HepG2 (cell line): ENCODE data around the gene C1QTNF9. TPM values are rescaled to one million over a fixed set of nuclear protein-coding genes. Genes with fewer than 3 reads are reported as not detected.
A peak's percentile ranks its signal among the peaks of the same experiment; 100 is the strongest.

Experiments used
- ARNT2 ChIP-seq: sonication (generic); formaldehyde crosslinking; IDR thresholded peaks from 2 replicates; pipeline ENCODE4 v1.8.0; 2022; ENCODE audit warnings: mild to moderate bottlenecking, low read depth, missing genetic modification reagents, moderate library complexity
- ARNTL ChIP-seq: sonication (generic); formaldehyde crosslinking; IDR thresholded peaks from 2 replicates; pipeline ENCODE4 v1.4.0; 2020; ENCODE audit warnings: mild to moderate bottlenecking, missing genetic modification reagents
- CCDC6 ChIP-seq: sonication (generic); formaldehyde crosslinking; IDR thresholded peaks from 2 replicates; pipeline ENCODE4 v1.8.1; 2022; ENCODE audit warnings: mild to moderate bottlenecking, missing genetic modification reagents, moderate library complexity
- GMEB2 ChIP-seq: IDR thresholded peaks from 2 replicates; pipeline ENCODE4 v1.6.1; 2016; ENCODE audit warnings: missing biosample characterization, missing genetic modification reagents, low read depth
- GPBP1L1 ChIP-seq: sonication (generic); formaldehyde crosslinking; IDR thresholded peaks from 2 replicates; pipeline ENCODE4 v1.5.0; 2020; ENCODE audit warnings: mild to moderate bottlenecking, missing genetic modification reagents
- HNRNPH1 ChIP-seq: fragments of 200-400 bp; formaldehyde crosslinking; optimal IDR thresholded peaks from 2 replicates; pipeline ENCODE3; 2017; ENCODE audit warnings: mild to moderate bottlenecking, low read depth, low read length
- KMT2A ChIP-seq: sonication (generic); formaldehyde crosslinking; IDR thresholded peaks from 2 replicates; pipeline ENCODE4 v1.4.0; 2020; ENCODE audit warnings: missing genetic modification reagents
- NR2F1 ChIP-seq, 2 experiments: fragments of 450-650 bp in 1 of 2; formaldehyde crosslinking in 1 of 2; IDR thresholded peaks; 2 replicates each; pipeline versions ENCODE4 v1.5.0 to v1.6.1; 2016 to 2020; ENCODE audit warnings: mild to moderate bottlenecking in 1 of 2, missing compliant biosample characterization in 1 of 2, missing genetic modification reagents in 1 of 2, moderate library complexity in 1 of 2
- PREB ChIP-seq: sonication (generic); formaldehyde crosslinking; IDR thresholded peaks from 2 replicates; pipeline ENCODE4 v1.4.0; 2020; ENCODE audit warnings: missing genetic modification reagents
- RFX1 ChIP-seq: fragments of 450-650 bp; IDR thresholded peaks from 2 replicates; pipeline ENCODE4 v1.6.1; 2017
- RFXANK ChIP-seq: IDR thresholded peaks from 2 replicates; pipeline ENCODE4 v1.6.1; 2016
- TFE3 ChIP-seq: IDR thresholded peaks from 2 replicates; pipeline ENCODE4 v1.6.1; 2016
- ZHX1 ChIP-seq: sonication (generic); formaldehyde crosslinking; IDR thresholded peaks from 2 replicates; pipeline ENCODE4 v1.8.1; 2022; ENCODE audit warnings: low read depth, mild to moderate bottlenecking, missing genetic modification reagents
- ZNF121 ChIP-seq: sonication (generic); formaldehyde crosslinking; IDR thresholded peaks from 2 replicates; pipeline ENCODE4 v1.5.0; 2020; ENCODE audit warnings: mild to moderate bottlenecking, missing genetic modification reagents
- ZNF335 ChIP-seq: sonication (generic); formaldehyde crosslinking; IDR thresholded peaks from 2 replicates; pipeline ENCODE4 v1.4.0; 2020; ENCODE audit warnings: missing genetic modification reagents
- ZNF382 ChIP-seq: sonication (generic); formaldehyde crosslinking; IDR thresholded peaks from 2 replicates; pipeline ENCODE4 v1.5.0; 2020; ENCODE audit warnings: missing genetic modification reagents, mild to moderate bottlenecking, borderline replicate concordance
- ZNF570 ChIP-seq: sonication (generic); formaldehyde crosslinking; IDR thresholded peaks from 2 replicates; pipeline ENCODE4 v1.4.0; 2020; ENCODE audit warnings: mild to moderate bottlenecking, missing genetic modification reagents, borderline replicate concordance
- ZNF710 ChIP-seq: sonication (generic); formaldehyde crosslinking; IDR thresholded peaks from 2 replicates; pipeline ENCODE4 v1.5.0; 2020; ENCODE audit warnings: mild to moderate bottlenecking, missing genetic modification reagents, borderline replicate concordance
- ZNF792 ChIP-seq: IDR thresholded peaks from 2 replicates; pipeline ENCODE4 v1.6.1; 2016
- polyA plus RNA-seq, 8 experiments: library from polyadenylated mRNA; depleted of rRNA in 3 of 8; stranded (reverse) in 7 of 8; unstranded in 1 of 8; fragments of >200 nt; fragmentation: Illumina TruSeq in 4 of 8; extraction: Trizol in 4 of 8; gene quantifications; 2 replicates each; pipeline versions ENCODE4 v1.2.1 to v1.2.3, GENCODE V29; 2011 to 2016; ENCODE audit warnings: low read depth in 4 of 8, missing spikeins in 1 of 8, mixed read lengths in 1 of 8; ENCODE audit not compliant: insufficient read depth in 1 of 8
- total RNA-seq, 5 experiments: library from RNA; depleted of rRNA; stranded (reverse); fragments of >200 nt; fragmentation: Illumina TruSeq; extraction: Trizol; gene quantifications; 2 replicates each; pipeline ENCODE4 v1.2.3, GENCODE V29; 2016; ENCODE audit warnings: low read depth in 1 of 5

The C1QTNF9 gene
- total and polyA plus RNA-seq, 2 of the 13 experiments (the other 11 are each of a cell fraction or from before 2014, with no cell fraction given) = not detected

- TF ChIP-seq ZHX1 (CRISPR knock-in tag) (no peak), GMEB2 (CRISPR knock-in tag) (no peak), HNRNPH1 (no peak), ARNTL (peak; percentile 57; the same call in 1 of the 2 replicates), CCDC6 (CRISPR knock-in tag) (no peak), ZNF710 (CRISPR knock-in tag) (peak; percentile 53; the same call in 1 of the 2 replicates), ZNF792 (CRISPR knock-in tag) (peak; percentile 55; the same call in 1 of the 2 replicates), GPBP1L1 (CRISPR knock-in tag) (no peak), ZNF121 (CRISPR knock-in tag) (peak; percentile 45; the same call in 1 of the 2 replicates), KMT2A (CRISPR knock-in tag) (peak; percentile 81), ARNT2 (CRISPR knock-in tag) (no peak), PREB (no peak), ZNF570 (CRISPR knock-in tag) (no peak), NR2F1 (CRISPR knock-in tag; IDR thresholded peaks at IDR 0.05) (peak; percentile 74 to 79; a peak in 3 of 4 replicates), RFX1 (no peak), ZNF382 (CRISPR knock-in tag) (no peak), TFE3 (CRISPR knock-in tag) (no peak), ZNF335 (CRISPR knock-in tag) (no peak; the same call in 1 of the 2 replicates), RFXANK (CRISPR knock-in tag) (no peak)
Observed at GRCh38 chr13:24271601-24272451, 37.6 kb upstream of the C1QTNF9 start (continued).
